GM12878 (cell line): ENCODE data around the gene IL17RA.

ENCODE experiments used
- CREM ChIP-seq: IDR thresholded peaks from 2 replicates; pipeline ENCODE4 v1.6.1; 2014; ENCODE audit warnings: antibody characterized with exemption, low read depth
- GABPA ChIP-seq: IDR thresholded peaks from 2 replicates; pipeline ENCODE4 v1.6.1; 2014; ENCODE audit warnings: antibody characterized with exemption, low read depth, mild to moderate bottlenecking, inconsistent platforms
- HDAC6 ChIP-seq: fragments of 200-600 bp; sonication (generic); IDR thresholded peaks from one replicate; pipeline ENCODE4 v1.8.0; 2017; ENCODE audit warnings: antibody characterized with exemption; ENCODE audit not compliant: unreplicated experiment
- KAT2A ChIP-seq: conservative IDR thresholded peaks from 2 replicates; pipeline ENCODE4 v1.6.1; 2011; ENCODE audit warnings: low read depth, low read length; ENCODE audit not compliant: control insufficient read depth
- MTA3 ChIP-seq: IDR thresholded peaks from 2 replicates; pipeline ENCODE4 v1.6.1; 2012; ENCODE audit warnings: low read length, inconsistent platforms, borderline replicate concordance
- MXI1 ChIP-seq: fragments of 150-350 bp; IDR thresholded peaks from 2 replicates; pipeline ENCODE4 v1.6.1; 2011; ENCODE audit warnings: low read depth, mild to moderate bottlenecking, inconsistent platforms, low read length, improper control_type of control experiment
- NFYB ChIP-seq: IDR thresholded peaks from 2 replicates; pipeline ENCODE4 v1.6.1; 2011; ENCODE audit warnings: low read depth, mild to moderate bottlenecking, low read length, improper control_type of control experiment, moderate library complexity; ENCODE audit not compliant: insufficient read depth
- NR2C1 ChIP-seq: fragments of 450-650 bp; IDR thresholded peaks from 2 replicates; pipeline ENCODE4 v1.6.1; 2017; ENCODE audit warnings: antibody characterized with exemption, mild to moderate bottlenecking, moderate library complexity
- POLR2A ChIP-seq: IDR thresholded peaks from 2 replicates; pipeline ENCODE4 v1.6.1; 2011; ENCODE audit warnings: low read depth, mild to moderate bottlenecking, low read length
- POLR2AphosphoS5 ChIP-seq: IDR thresholded peaks from 2 replicates; pipeline ENCODE4 v1.6.1; 2011; ENCODE audit warnings: mild to moderate bottlenecking, low read length, inconsistent platforms
- SUZ12 ChIP-seq: fragments of 200-600 bp; sonication (generic); IDR thresholded peaks from one replicate; pipeline ENCODE4 v1.6.1; 2018; ENCODE audit warnings: antibody characterized with exemption, mild to moderate bottlenecking; ENCODE audit not compliant: unreplicated experiment
- TF ChIP-seq, protein P1 (sequence below): fragments of 450-650 bp; IDR thresholded peaks from 2 replicates; pipeline ENCODE4 v1.6.1; 2016; ENCODE audit warnings: mild to moderate bottlenecking
- TF ChIP-seq, protein P2 (sequence below), 3 experiments: IDR thresholded peaks in 2 of 3; conservative IDR thresholded peaks in 1 of 3; 2 replicates each; pipeline ENCODE4 v1.5.1; 2011; ENCODE audit warnings: low read depth in 3 of 3, low read length in 3 of 3, mild to moderate bottlenecking in 3 of 3, control low read depth in 2 of 3, moderate library complexity in 2 of 3, inconsistent platforms in 1 of 3, mixed read lengths in 1 of 3; ENCODE audit not compliant: control insufficient read depth in 2 of 3, insufficient read depth in 1 of 3; ENCODE audit errors: extremely low read depth in 1 of 3
- TF ChIP-seq, protein P3 (sequence below): IDR thresholded peaks from 2 replicates; pipeline ENCODE4 v1.6.1; 2011; ENCODE audit warnings: low read depth, low read length, improper control_type of control experiment, borderline replicate concordance

DNA sequence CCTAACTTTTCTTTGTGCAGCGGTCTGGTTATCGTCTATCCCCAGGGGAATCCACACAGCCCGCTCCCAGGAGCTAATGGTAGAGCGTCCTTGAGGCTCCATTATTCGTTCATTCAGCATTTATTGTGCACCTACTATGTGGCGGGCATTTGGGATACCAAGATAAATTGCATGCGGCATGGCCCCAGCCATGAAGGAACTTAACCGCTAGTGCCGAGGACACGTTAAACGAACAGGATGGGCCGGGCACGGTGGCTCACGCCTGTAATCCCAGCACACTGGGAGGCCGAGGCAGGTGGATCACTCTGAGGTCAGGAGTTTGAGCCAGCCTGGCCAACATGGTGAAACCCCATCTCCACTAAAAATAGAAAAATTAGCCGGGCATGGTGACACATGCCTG lies 25.2 kb downstream of the IL17RA start:
- TF ChIP-seq, protein P1, sequence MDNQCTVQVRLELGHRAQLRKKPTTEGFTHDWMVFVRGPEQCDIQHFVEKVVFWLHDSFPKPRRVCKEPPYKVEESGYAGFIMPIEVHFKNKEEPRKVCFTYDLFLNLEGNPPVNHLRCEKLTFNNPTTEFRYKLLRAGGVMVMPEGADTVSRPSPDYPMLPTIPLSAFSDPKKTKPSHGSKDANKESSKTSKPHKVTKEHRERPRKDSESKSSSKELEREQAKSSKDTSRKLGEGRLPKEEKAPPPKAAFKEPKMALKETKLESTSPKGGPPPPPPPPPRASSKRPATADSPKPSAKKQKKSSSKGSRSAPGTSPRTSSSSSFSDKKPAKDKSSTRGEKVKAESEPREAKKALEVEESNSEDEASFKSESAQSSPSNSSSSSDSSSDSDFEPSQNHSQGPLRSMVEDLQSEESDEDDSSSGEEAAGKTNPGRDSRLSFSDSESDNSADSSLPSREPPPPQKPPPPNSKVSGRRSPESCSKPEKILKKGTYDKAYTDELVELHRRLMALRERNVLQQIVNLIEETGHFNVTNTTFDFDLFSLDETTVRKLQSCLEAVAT, result no peak
- no peak for TF ChIP-seq SUZ12
- no peak for TF ChIP-seq POLR2A
- no peak for TF ChIP-seq HDAC6
- no peak for TF ChIP-seq MXI1
- TF ChIP-seq NFYB, result no peak
- TF ChIP-seq, protein P2, sequence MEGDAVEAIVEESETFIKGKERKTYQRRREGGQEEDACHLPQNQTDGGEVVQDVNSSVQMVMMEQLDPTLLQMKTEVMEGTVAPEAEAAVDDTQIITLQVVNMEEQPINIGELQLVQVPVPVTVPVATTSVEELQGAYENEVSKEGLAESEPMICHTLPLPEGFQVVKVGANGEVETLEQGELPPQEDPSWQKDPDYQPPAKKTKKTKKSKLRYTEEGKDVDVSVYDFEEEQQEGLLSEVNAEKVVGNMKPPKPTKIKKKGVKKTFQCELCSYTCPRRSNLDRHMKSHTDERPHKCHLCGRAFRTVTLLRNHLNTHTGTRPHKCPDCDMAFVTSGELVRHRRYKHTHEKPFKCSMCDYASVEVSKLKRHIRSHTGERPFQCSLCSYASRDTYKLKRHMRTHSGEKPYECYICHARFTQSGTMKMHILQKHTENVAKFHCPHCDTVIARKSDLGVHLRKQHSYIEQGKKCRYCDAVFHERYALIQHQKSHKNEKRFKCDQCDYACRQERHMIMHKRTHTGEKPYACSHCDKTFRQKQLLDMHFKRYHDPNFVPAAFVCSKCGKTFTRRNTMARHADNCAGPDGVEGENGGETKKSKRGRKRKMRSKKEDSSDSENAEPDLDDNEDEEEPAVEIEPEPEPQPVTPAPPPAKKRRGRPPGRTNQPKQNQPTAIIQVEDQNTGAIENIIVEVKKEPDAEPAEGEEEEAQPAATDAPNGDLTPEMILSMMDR (IDR thresholded peaks at IDR 0.05 in 2 of 3, conservative IDR thresholded peaks at IDR 0.05 in 1 of 3; ENCODE audit: control insufficient read depth in 2 of 3, extremely low read depth in 1 of 3, insufficient read depth in 1 of 3, low read depth in 3 of 3, low read length in 3 of 3), result no peak
- TF ChIP-seq POLR2AphosphoS5, result no peak
- no peak for TF ChIP-seq MTA3
- no peak for TF ChIP-seq GABPA
- TF ChIP-seq KAT2A, result no peak
- TF ChIP-seq CREM, result no peak
- no peak for TF ChIP-seq NR2C1
- TF ChIP-seq, protein P3, sequence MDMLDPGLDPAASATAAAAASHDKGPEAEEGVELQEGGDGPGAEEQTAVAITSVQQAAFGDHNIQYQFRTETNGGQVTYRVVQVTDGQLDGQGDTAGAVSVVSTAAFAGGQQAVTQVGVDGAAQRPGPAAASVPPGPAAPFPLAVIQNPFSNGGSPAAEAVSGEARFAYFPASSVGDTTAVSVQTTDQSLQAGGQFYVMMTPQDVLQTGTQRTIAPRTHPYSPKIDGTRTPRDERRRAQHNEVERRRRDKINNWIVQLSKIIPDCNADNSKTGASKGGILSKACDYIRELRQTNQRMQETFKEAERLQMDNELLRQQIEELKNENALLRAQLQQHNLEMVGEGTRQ, result no peak
